Measurements from ENCODE around the gene HDAC4. TPM values are rescaled to one million over a fixed set of nuclear protein-coding genes. Genes with fewer than 3 reads are reported as not detected.

Gene HDAC4
- total RNA-seq, 4 donors from 2014 or later = 24.8 to 82.9 (median 41.3) TPM

- no peak for TF ChIP-seq CTCF (IDR thresholded peaks at IDR 0.05; ENCODE audit: low read depth)
These were observed 125.7 kb downstream of the HDAC4 start for GRCh38 chr2:239275044-239275685.

GRCh38 chr2:239274391-239275043, 126.3 kb downstream of the HDAC4 start:
- no peak for TF ChIP-seq CTCF (IDR thresholded peaks at IDR 0.05; ENCODE audit: low read depth)

GRCh38 chr2:239273280-239274234, 127.3 kb downstream of the HDAC4 start:
- TF ChIP-seq CTCF (IDR thresholded peaks at IDR 0.05; ENCODE audit: low read depth) = no peak

GRCh38 chr2:239272626-239273025, 128.2 kb downstream of the HDAC4 start:
- no peak for TF ChIP-seq CTCF (IDR thresholded peaks at IDR 0.05; ENCODE audit: low read depth)

GRCh38 chr2:239271882-239272281, 128.9 kb downstream of the HDAC4 start:
- no peak for TF ChIP-seq CTCF (IDR thresholded peaks at IDR 0.05; ENCODE audit: low read depth)

GRCh38 chr2:239271471-239271870, 129.3 kb downstream of the HDAC4 start:
- no peak for TF ChIP-seq CTCF (IDR thresholded peaks at IDR 0.05; ENCODE audit: low read depth)

GRCh38 chr2:239269916-239270315, 130.9 kb downstream of the HDAC4 start:
- no peak for TF ChIP-seq CTCF (IDR thresholded peaks at IDR 0.05; ENCODE audit: low read depth)

Measured in subcutaneous adipose tissue (tissue), 4 donors.